PFSK-1 (cell line): Measurements from ENCODE around the gene TM9SF3.

ENCODE experiments used
- POLR2AphosphoS5 ChIP-seq: IDR thresholded peaks from 2 replicates; pipeline ENCODE4 v1.6.1; 2012; ENCODE audit warnings: low read depth, mild to moderate bottlenecking, control low read depth, low read length, moderate library complexity
- SIN3A ChIP-seq: IDR thresholded peaks from 2 replicates; pipeline ENCODE4 v1.6.1; 2012; ENCODE audit warnings: mild to moderate bottlenecking, low read length, moderate library complexity, borderline replicate concordance; ENCODE audit not compliant: insufficient read depth

DNA sequence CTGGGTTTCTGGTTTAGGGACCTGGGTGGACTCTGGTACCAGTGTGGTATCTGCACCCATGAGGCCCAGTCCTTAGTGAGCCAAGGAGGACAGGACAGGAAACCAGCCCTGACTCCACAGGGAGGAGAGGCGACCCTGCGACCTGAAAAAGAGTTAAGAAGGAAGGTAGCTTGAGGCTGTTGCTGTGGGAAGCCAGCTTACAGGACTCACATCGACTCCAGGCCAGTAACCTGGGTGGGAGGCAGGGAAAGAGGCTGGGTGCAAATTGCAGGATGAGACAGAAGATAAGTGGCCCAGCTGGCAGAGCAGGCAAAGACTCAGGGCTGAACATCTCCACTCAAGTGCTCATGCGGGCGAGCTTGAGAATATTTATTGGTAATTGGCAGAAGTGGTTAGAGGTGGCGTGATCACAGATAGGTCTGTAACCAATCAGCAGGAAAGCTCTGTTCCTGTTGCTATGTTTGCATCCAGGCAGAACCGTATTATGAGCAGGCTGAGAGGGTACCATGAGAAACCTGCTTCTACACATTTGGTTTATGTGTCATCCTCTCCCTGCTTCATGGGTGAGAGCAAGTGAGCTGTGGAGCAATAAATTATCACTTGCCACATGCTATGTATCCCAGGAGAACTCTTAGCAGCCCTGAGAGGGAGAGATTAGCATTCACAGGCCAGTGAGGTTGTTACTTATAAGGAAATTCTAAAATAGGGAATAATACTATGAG, 84.1 kb downstream of the TM9SF3 start:
- TF ChIP-seq POLR2AphosphoS5 = no peak
- no peak for TF ChIP-seq SIN3A
